Erythroblast (primary cell): ENCODE measurements around the gene SH3YL1.

Source experiments
- GATA1 ChIP-seq: IDR thresholded peaks from 2 replicates; pipeline ENCODE4 v1.6.1; 2011; ENCODE audit warnings: low read depth, mild to moderate bottlenecking, control low read depth, low read length, moderate library complexity
- POLR2A ChIP-seq: IDR thresholded peaks from 2 replicates; pipeline ENCODE4 v1.6.1; 2011; ENCODE audit warnings: mild to moderate bottlenecking, low read length

DNA sequence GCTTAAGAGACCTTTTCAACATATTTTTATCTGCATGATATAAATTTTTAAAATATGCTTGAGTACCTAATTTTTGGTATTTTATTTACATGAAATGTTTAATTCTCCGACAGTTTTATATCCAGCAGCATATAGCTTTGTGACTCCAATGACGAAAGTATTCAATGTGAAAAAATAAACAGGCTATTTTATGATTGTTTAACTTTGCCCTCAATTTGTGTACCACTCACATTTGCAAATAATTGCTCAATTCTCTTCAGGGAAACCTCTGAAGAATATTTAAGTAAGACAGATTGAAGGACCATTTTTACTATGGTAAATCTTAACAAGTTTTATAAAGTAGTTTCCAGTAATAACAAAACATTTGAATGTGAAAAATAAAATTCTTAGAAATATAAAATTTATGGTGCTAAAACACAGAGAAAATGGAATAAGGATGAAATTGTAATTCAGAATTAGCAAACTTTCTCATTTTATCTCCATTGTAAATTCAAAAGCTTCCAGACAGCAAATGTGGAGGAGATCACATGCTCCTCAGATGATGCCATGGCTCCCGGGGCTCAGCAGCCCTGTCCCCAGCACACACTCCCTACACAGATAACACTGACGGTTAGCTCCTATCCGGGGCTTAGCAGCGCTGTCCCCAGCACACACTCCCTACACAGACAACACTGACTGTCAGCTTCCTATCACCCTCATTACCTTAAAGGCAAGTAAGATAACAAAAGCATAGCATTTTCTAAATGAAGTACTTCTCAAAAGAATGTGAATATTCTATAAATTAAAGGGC lies 39.7 kb downstream of the SH3YL1 start:
- TF ChIP-seq POLR2A (no peak), GATA1 (no peak)
